GM18517 (cell line): ENCODE data around the gene ADAMTS2.
"Not testable (repeated sequence)": the region's sequence is repeated elsewhere in the genome, so short reads cannot be mapped to it uniquely, and the experiment has no call there.

ENCODE experiments used
- ATAC-seq: cut with Tn5 transposase; IDR thresholded peaks from one replicate; pipeline ENCODE4 v1.9.1; 2021; ENCODE audit warnings: mild to moderate bottlenecking, moderate library complexity; ENCODE audit not compliant: unreplicated experiment

ADAMTS2 gene

DNA sequence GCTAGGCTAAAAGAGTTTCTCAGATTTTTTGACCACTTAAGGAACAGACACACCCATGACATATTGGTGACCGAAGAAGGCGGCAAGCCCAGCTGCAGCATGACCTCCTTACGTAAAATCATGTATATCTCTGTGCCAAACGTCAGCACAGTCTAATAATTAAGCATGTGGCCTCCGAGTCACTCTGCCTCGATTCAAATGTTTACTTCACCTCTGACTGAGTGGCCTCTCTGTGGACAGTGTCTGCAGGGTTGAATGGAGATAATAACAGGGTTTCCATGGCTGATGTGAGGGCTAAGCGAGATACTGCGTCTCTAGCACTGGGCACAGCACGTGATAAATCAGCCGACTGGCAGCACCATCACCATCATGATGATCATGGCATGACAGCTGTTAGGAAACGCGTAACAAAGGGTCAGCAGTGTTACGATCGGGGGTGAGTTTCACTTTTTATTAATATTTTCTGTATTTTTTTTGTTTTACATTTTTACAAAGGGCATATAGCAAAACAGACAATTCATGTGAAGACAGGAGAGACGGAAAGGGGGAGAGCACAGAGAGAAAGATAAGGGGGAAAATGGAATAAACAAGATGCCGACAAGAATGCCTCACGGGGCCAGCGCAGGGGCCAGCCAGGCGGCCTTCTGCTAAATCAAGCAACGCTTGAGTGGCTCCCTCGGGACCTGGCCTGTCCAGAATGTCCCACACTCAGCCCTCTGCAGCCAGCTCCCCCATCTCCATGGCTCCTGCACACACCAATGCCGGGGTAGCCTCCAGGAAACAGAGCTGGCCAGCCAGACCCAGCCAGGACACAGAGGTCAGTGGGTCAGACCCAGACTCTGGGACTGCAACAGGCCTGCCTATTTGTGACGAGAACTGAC is 60.3 kb downstream of the ADAMTS2 start:
- ATAC-seq: no peak

GRCh38 chr5:179283908-179284307 is 61.4 kb downstream of the ADAMTS2 start:
- ATAC-seq: not testable (repeated sequence)

DNA sequence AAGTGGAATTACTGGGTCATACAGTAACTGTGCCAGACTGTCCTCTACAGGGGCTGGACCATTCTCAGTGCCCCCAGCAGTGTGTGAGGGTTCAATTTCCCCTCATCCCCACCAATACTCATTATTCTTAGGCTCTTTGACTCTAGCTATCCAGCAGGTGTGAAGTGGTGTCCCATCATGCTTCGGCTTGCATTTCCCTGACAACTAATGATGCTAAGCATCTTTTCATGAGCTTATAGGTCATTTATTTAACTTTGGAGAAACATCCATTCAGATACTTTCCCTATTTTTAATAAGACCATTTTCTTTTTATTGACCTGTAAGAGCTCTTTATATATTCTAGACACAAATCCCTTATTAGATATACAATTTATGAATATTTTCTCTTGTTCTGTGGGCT is 63.6 kb downstream of the ADAMTS2 start:
- no peak for ATAC-seq

DNA sequence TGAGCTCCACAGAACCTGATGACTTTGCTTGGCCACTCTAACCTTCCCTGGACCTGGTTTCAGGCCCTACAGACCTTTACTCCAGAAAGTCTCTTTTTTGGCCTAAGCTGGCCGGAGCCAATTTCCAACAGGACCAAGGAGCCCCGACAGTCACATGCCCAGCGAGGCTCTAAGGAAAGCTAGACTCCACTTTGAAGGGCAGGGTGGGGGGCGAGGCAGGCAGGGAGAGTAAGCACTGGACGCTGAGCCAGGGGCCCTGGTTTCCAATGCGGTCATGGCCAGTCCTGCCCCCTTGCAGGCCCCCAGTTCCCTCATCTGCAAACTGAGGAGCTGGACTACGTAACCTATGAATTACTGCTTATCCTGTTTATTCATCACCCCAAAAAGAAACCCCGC is 65.2 kb downstream of the ADAMTS2 start:
- no peak for ATAC-seq

DNA sequence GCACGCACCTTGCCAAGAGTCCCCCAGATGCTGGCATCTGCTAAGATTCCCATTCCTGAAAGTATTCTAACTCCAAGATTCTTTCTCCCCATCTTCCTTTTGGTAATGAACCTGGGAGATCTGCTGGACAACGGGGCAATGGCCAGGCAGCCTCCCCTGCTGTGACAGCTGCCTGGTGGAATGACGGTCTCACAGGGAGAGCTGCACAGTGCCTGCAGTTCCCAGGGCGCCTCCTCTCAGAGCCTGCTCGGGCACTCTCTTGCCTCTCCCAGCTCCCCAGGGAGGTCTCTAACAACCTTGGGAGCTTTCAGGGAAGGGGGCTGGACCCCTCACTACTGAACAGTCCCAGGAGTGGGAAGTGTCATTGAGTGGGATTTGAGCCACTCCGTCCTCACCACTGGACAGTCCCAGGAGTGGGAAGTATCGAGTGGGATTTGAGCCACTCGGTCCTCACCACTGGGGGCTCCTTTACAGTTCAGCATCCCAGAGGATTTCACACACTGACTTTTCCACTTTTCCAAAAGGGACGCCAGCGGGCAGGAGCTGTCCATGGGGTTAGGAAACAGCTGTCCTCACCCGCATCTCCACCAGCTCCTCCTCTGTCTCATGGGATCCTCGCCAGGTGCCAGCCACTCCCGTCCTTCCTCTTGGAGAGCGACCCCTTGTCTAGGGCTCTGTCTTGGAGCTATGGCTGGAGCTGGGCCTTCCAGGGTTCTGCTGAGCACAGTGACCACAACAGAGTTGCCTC is 65.7 kb downstream of the ADAMTS2 start:
- no peak for ATAC-seq

DNA sequence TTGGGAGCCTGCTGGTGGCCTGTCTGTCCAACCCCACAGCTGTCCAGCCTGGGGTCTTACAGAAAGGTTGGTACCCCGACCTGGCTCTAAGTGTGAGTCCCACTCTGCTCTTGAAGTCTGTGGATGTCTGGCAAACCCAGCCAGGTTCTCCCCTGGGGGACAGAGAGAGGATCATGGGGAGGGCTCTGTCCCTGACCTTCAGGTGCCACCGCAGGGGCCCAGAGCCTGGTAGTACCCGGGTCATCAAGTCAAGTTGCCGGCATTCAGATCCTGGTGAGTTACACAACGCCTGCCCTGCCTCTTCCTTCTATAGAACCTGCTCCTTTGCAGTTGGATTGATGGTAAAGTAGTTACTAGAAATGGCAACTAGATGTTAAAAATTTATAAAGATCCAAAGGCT is 66.7 kb downstream of the ADAMTS2 start:
- no peak for ATAC-seq

DNA sequence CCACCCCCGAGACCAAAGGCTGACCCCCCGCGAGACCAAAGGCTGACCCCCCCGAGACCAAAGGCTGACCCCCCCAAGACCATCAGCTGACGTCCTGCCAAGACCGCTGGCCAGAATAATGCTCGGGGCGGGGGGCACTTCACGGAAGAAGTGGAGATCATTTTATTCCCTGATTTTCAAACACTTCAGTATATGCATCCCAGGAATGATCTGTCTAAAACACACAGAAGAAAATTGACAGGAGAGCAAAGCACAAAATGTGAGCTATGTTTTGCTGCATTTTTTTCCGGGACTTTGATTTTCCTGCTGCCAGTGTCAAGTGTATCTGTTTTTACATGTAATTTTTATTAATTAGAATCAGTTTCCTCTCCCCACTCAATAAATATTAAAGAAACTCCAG is 67.1 kb downstream of the ADAMTS2 start:
- no peak for ATAC-seq

DNA sequence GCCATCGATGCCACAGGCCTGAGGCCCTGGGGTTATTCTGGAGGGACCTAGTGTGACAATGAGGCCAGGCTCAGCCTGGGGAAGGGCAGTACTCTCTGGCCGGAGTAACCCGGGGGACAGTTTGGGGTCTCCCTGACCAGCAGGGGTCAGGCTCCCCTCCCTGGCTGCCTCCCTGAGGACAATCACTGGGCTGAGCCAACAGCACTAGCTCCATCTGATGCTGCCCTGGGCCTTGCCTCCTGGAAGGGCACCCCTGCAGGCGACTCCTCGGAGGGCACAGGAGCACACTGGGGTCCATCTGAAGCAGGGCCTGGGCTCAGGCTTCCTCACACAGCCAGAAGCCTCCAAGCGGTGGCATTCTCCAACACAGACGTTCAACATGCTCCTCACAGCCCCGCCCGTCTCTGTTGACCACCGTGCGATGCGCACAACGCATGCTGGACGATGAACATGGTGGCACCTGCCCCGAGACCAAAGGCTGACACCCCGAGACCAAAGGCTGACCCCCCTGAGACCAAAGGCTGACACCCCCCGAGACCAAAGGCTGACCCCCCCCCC is 68.3 kb downstream of the ADAMTS2 start:
- no peak for ATAC-seq

DNA sequence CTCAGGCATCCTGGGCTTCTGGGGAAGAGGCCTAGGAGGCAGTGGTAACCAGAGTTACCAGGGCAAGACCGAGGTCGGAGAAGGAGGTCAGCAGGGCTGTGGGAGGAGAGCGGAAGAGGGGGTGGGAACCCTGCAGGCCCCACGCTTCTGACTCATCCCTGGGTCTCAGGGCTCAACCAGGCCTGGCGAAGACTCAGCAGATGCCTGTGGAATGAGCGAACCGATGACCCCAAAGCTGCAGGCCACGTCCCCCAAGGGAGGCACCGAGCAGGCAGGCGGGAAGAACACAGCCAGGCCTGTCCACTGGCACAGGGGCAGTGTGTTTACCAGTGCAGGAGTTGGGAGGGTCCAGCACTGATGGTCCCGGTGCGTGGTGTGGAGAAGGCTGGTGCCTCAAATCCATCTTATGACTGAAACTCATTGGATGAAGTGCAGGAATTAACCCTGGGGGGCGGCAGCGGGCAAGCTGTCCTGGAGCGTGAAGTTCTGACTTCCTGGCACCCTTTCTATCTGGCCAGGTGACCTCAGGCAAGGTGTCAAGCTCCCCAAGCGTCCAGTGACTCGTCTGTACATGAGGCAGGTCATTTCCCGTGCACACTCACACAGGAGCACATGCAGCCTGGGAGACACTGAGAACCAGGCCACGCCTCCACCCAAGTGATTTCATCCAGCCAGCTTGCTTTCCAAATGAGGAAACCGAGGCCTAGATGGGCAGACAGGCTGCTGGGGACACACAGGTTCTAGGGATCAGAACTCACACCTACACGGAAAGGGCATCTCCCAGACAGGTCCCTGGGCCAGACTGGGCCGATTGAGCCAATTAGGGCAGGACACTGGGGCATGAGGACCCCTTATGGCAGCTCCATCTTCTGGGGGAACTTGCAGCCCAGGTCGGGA is 69.1 kb downstream of the ADAMTS2 start:
- ATAC-seq: no peak

DNA sequence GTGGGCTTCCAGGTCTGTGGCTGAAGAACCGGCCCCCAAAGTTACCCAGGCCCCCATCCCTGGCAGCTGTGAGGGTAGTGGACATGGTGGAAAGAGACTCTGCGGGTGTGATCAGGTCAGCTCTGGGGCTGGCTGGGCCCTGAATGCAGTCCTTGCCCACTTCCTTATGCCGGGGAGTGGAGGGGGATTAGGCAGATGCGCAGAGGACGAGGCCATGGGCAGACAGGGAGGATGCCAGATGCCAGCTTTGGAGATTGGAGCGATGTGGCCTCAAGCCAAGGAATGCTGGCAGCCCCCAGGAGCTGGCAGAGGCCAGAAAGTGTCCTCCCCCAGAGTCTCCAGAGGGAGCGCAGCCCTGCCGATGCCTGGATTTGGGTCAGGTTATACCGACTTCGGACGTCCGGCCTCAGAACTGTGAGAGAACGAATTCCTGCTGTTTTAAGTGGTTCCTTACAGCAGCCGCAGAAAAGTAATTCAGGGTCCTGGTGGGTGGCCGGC is 69.8 kb downstream of the ADAMTS2 start:
- no peak for ATAC-seq

GRCh38 chr5:179274321-179275315 is 70.6 kb downstream of the ADAMTS2 start:
- ATAC-seq: no peak

DNA sequence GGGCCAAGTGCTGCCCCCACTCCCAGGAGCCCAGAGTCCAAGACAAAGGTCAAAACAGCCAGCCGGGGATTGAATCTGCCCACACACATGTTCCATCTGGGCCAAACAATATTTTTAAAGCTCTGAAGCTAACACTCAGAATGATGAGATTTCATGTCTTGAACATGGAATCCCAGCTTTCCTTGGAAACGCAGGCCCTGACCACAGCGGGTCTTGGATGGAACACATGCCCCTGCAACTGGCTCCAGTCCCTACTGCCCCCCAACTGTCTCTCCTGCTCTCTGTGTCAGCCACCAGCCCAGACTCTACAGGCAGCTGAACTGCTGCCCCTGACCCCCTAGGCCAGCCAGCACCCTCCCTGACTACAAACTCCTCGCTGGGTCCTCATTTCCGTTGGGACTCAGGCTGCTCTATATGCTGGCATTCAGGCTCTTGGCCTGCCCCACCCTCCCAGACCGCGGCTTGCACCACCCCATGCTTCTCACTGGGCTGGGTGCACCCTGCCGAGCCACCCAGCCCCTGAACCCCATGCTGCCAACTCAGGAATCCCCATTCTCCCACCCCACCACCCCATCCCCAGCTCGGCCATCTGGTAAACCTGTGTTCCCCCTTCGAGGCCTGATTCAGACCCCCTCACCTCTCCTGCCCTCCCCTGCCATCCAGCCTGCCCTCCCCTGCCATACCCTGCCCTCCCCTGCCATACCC is 71.7 kb downstream of the ADAMTS2 start:
- no peak for ATAC-seq

DNA sequence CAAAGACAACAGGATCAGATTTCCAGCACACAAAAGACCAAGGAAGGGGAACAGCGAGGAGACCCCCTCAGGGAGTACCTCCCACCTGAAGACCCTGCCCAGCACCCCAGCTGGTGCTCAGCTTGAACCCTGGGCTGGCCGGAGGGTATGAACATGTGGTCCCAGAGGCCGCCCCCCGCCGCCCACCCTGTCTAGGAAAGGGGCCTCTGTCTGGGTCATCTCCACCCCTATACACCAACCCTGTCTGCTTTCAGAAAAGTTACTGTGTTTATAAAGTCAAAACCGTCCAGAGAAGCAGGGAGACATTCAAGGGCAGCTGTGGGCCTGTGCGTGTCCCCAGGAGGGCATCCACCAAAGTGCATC is 72.2 kb downstream of the ADAMTS2 start:
- ATAC-seq: no peak

- ATAC-seq: no peak
These were observed 72.8 kb downstream of the ADAMTS2 start for GRCh38 chr5:179272326-179273072.

DNA sequence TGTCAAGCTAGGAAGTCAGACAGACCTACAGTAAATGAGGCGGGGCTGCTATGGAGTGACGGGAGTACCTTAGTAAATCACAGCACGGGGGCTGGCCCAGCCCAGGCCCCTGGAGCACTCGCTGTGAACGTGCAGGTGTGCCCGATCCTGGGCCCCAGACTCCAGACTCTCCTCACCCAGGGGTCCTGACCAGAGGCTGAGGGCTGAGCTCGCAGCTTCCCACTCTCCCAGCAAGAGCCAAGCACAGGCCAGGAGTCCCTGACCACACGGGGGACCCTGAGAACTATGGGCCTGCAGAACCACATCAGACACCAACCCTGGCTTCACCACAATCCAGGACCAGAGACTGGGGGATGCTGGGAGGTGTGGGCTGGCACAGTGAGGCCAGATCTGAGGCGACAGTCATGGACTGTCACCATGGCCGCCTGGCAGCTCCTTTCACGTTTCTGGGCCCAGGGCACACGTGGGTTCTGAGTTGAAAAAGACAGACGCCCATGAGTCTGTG is 73.4 kb downstream of the ADAMTS2 start:
- no peak for ATAC-seq

DNA sequence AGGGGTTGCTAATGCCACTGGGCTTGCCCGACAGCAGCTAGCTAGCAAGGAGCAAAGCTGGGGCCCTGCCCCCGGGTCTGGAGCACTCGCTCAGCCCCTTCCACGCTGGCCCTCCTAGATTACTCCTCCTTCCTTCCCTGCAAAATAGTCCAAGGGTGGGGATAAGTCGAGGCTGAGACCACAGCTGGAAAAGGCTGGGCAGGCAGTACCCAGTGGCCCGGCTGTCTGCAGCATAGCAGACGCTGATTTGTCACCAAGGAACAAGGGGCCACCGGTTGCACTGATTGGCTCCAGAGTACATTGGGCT is 73.9 kb downstream of the ADAMTS2 start:
- ATAC-seq: no peak

- no peak for ATAC-seq
These were observed 74.5 kb downstream of the ADAMTS2 start for GRCh38 chr5:179270581-179271427.
